Fibroblast of skin of left biceps (primary cell): Measurements from ENCODE around the gene MYB.
A peak's percentile ranks its signal among the peaks of the same experiment; 100 is the strongest.

Experiments
- DNase-seq, 2 experiments: peaks; one replicate each; pipeline ENCODE4 v3.0.0-alpha.2; 2013; ENCODE audit warnings: low read depth in 2 of 2

Gene MYB

GRCh38 chr6:135251498-135252441 lies 70.7 kb downstream of the MYB start:
- DNase-seq, result peak; percentile 7 to 9

- DNase-seq, result no peak
Measured at GRCh38 chr6:135254471-135254870, 73.4 kb downstream of the MYB start.

- DNase-seq, result no peak
Measured at GRCh38 chr6:135256866-135257265, 75.8 kb downstream of the MYB start.

- DNase-seq, result no peak
Measured at GRCh38 chr6:135257631-135258405, 76.7 kb downstream of the MYB start.

- DNase-seq, result no peak
Measured at GRCh38 chr6:135258970-135259369, 77.9 kb downstream of the MYB start.

- no peak for DNase-seq
Measured at GRCh38 chr6:135260612-135261011, 79.5 kb downstream of the MYB start.

GRCh38 chr6:135261872-135262725 lies 81.0 kb downstream of the MYB start:
- DNase-seq, result no peak

GRCh38 chr6:135265278-135265677 lies 84.2 kb downstream of the MYB start:
- no peak for DNase-seq

GRCh38 chr6:135266675-135267074 lies 85.6 kb downstream of the MYB start:
- no peak for DNase-seq

- no peak for DNase-seq
Measured at GRCh38 chr6:135267085-135267484, 86.0 kb downstream of the MYB start.

GRCh38 chr6:135268263-135268662 lies 87.2 kb downstream of the MYB start:
- no peak for DNase-seq

GRCh38 chr6:135268740-135269139 lies 87.6 kb downstream of the MYB start:
- DNase-seq, result no peak
